ENCODE measurements around the gene ANKRD27.

DNA sequence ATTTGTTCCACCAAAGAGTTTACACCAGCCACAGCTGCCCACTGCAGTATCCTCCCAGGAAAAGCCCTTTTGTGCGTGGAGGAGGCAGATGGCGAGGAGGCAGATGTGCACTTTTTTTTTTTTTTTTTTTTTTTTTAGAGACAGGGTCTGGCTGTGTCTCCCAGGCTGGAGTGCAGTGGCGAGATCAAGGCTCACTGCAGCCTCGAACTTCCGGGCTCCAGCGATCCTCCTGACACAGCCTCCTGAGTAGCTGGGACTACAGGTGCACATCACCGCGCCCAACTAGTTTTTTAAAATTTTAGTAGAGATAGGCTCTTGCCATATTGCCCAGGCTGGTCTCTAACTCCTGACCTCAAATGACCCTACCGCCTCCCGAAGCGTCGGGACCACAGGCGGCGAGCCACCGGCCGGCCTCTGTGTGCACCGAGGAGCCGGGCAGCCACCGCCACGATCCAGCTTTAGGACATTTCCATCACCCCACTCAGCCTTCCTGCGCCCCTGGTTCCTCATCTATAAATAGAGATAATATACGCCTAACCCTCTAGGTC lies 94.6 kb downstream of the ANKRD27 start:
- TF ChIP-seq, protein P1, sequence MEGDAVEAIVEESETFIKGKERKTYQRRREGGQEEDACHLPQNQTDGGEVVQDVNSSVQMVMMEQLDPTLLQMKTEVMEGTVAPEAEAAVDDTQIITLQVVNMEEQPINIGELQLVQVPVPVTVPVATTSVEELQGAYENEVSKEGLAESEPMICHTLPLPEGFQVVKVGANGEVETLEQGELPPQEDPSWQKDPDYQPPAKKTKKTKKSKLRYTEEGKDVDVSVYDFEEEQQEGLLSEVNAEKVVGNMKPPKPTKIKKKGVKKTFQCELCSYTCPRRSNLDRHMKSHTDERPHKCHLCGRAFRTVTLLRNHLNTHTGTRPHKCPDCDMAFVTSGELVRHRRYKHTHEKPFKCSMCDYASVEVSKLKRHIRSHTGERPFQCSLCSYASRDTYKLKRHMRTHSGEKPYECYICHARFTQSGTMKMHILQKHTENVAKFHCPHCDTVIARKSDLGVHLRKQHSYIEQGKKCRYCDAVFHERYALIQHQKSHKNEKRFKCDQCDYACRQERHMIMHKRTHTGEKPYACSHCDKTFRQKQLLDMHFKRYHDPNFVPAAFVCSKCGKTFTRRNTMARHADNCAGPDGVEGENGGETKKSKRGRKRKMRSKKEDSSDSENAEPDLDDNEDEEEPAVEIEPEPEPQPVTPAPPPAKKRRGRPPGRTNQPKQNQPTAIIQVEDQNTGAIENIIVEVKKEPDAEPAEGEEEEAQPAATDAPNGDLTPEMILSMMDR (IDR thresholded peaks at IDR 0.05), result no peak
- TF ChIP-seq EZH2 (IDR thresholded peaks at IDR 0.05), result no peak
- TF ChIP-seq EZH2phosphoT487 (IDR thresholded peaks at IDR 0.05), result no peak
